SK-N-SH treated with all-trans-retinoic acid at 6 μM for 48 hours (cell line): ENCODE data around the gene SLC39A1.

Source experiments
- ATAC-seq: fragments of 200-7000 bp; cut with Tn5 transposase; 3 replicates; pipeline ENCODE4 v1.9.1; 2020; ENCODE audit warnings: mild to moderate bottlenecking, moderate library complexity
- ARNTL ChIP-seq: fragments of 450-650 bp; formaldehyde crosslinking; IDR thresholded peaks from 2 replicates; pipeline ENCODE4 v1.5.0; 2020; ENCODE audit warnings: low read depth, mild to moderate bottlenecking, moderate library complexity, borderline replicate concordance
- BACH2 ChIP-seq: fragments of 250-450 bp; sonication (Bioruptor Pico); IDR thresholded peaks from 2 replicates; pipeline ENCODE4 v1.9.0; 2021; ENCODE audit warnings: mild to moderate bottlenecking, borderline replicate concordance
- CREB5 ChIP-seq: fragments of 250-450 bp; sonication (Bioruptor Pico); IDR thresholded peaks from 2 replicates; pipeline ENCODE4 v1.5.1; 2020; ENCODE audit warnings: low read depth, mild to moderate bottlenecking, moderate library complexity
- CSDC2 ChIP-seq: fragments of 250-450 bp; sonication (Bioruptor Pico); IDR thresholded peaks from 2 replicates; pipeline ENCODE4 v1.5.0; 2020; ENCODE audit warnings: mild to moderate bottlenecking, moderate library complexity
- CSRNP3 ChIP-seq: fragments of 250-450 bp; sonication (Bioruptor Pico); IDR thresholded peaks from 2 replicates; pipeline ENCODE4 v1.5.1; 2021; ENCODE audit warnings: mild to moderate bottlenecking, moderate library complexity
- ESRRG ChIP-seq: fragments of 250-450 bp; sonication (Bioruptor Pico); IDR thresholded peaks from 2 replicates; pipeline ENCODE4 v1.6.1; 2021; ENCODE audit warnings: mild to moderate bottlenecking
- GLIS3 ChIP-seq: fragments of 250-450 bp; sonication (Bioruptor Pico); IDR thresholded peaks from 2 replicates; pipeline ENCODE4 v1.5.0; 2020; ENCODE audit warnings: mild to moderate bottlenecking, moderate library complexity
- ISL1 ChIP-seq: fragments of 250-450 bp; sonication (Bioruptor Pico); IDR thresholded peaks from 2 replicates; pipeline ENCODE4 v2.1.2; 2022; ENCODE audit warnings: mild to moderate bottlenecking, moderate library complexity
- PATZ1 ChIP-seq: fragments of 250-450 bp; sonication (Bioruptor Pico); IDR thresholded peaks from 2 replicates; pipeline ENCODE4 v1.8.0; 2020; ENCODE audit warnings: mild to moderate bottlenecking, moderate library complexity, borderline replicate concordance
- POU6F1 ChIP-seq: fragments of 250-450 bp; sonication (Bioruptor Pico); IDR thresholded peaks from 2 replicates; pipeline ENCODE4 v1.8.0; 2021; ENCODE audit warnings: low read depth, mild to moderate bottlenecking, moderate library complexity, borderline replicate concordance
- PPARA ChIP-seq: fragments of 250-450 bp; sonication (Bioruptor Pico); IDR thresholded peaks from 2 replicates; pipeline ENCODE4 v1.5.0; 2020; ENCODE audit warnings: mild to moderate bottlenecking, borderline replicate concordance
- RARB ChIP-seq: fragments of 250-450 bp; sonication (Bioruptor Pico); IDR thresholded peaks from 2 replicates; pipeline ENCODE4 v1.8.0; 2021; ENCODE audit warnings: mild to moderate bottlenecking, moderate library complexity
- SNAI2 ChIP-seq: fragments of 250-450 bp; sonication (Bioruptor Pico); IDR thresholded peaks from 2 replicates; pipeline ENCODE4 v1.5.0; 2020; ENCODE audit warnings: mild to moderate bottlenecking, moderate library complexity
- TCF4 ChIP-seq: fragments of 250-450 bp; sonication (Bioruptor Pico); IDR thresholded peaks from 2 replicates; pipeline ENCODE4 v1.8.0; 2021; ENCODE audit warnings: mild to moderate bottlenecking, moderate library complexity, borderline replicate concordance
- TOX ChIP-seq: fragments of 250-450 bp; sonication (Bioruptor Pico); IDR thresholded peaks from 2 replicates; pipeline ENCODE4 v1.8.0; 2021; ENCODE audit warnings: mild to moderate bottlenecking, moderate library complexity, borderline replicate concordance
- TSHZ2 ChIP-seq: fragments of 250-450 bp; sonication (Bioruptor Pico); IDR thresholded peaks from 2 replicates; pipeline ENCODE4 v1.5.0; 2020; ENCODE audit warnings: mild to moderate bottlenecking, moderate library complexity
- ZC3H10 ChIP-seq: fragments of 250-450 bp; sonication (Bioruptor Pico); IDR thresholded peaks from 2 replicates; pipeline ENCODE4 v1.5.1; 2021; ENCODE audit warnings: mild to moderate bottlenecking, moderate library complexity
- ZFP3 ChIP-seq: fragments of 250-450 bp; sonication (Bioruptor Pico); IDR thresholded peaks from 2 replicates; pipeline ENCODE4 v1.5.0; 2020; ENCODE audit warnings: mild to moderate bottlenecking, moderate library complexity
- ZFP30 ChIP-seq: fragments of 450-650 bp; formaldehyde crosslinking; IDR thresholded peaks from 2 replicates; pipeline ENCODE4 v1.5.0; 2022; ENCODE audit warnings: mild to moderate bottlenecking, moderate library complexity
- ZNF565 ChIP-seq: fragments of 450-650 bp; formaldehyde crosslinking; conservative IDR thresholded peaks from 2 replicates; pipeline ENCODE4 v1.5.0; 2020; ENCODE audit warnings: low read depth, mild to moderate bottlenecking, moderate library complexity
- ZNF70 ChIP-seq: fragments of 450-650 bp; formaldehyde crosslinking; IDR thresholded peaks from 2 replicates; pipeline ENCODE4 v1.5.0; 2020; ENCODE audit warnings: mild to moderate bottlenecking, moderate library complexity
- ZNF8 ChIP-seq: fragments of 450-650 bp; formaldehyde crosslinking; IDR thresholded peaks from 2 replicates; pipeline ENCODE4 v1.5.0; 2020; ENCODE audit warnings: mild to moderate bottlenecking, moderate library complexity

Gene SLC39A1

GRCh38 chr1:153945131-153945794 lies 18.1 kb downstream of the SLC39A1 start (continued):
- no peak for TF ChIP-seq CSRNP3

- no peak for ATAC-seq
- no peak for TF ChIP-seq POU6F1 (CRISPR knock-in tag)
- no peak for TF ChIP-seq SNAI2 (CRISPR knock-in tag)
- no peak for TF ChIP-seq TSHZ2 (CRISPR knock-in tag)
- TF ChIP-seq CREB5 (CRISPR knock-in tag), result no peak
- TF ChIP-seq ISL1 (CRISPR knock-in tag), result no peak
- no peak for TF ChIP-seq ESRRG (CRISPR knock-in tag)
- no peak for TF ChIP-seq GLIS3 (CRISPR knock-in tag)
- no peak for TF ChIP-seq PATZ1 (CRISPR knock-in tag)
- TF ChIP-seq ZNF70 (CRISPR knock-in tag), result no peak
- no peak for TF ChIP-seq ZNF565 (CRISPR knock-in tag)
- no peak for TF ChIP-seq ZNF8 (CRISPR knock-in tag)
- no peak for TF ChIP-seq TOX (CRISPR knock-in tag)
- TF ChIP-seq TCF4, result no peak
- TF ChIP-seq RARB (CRISPR knock-in tag), result no peak
- no peak for TF ChIP-seq BACH2 (CRISPR knock-in tag)
- no peak for TF ChIP-seq ARNTL (CRISPR knock-in tag)
- TF ChIP-seq PPARA, result no peak
- no peak for TF ChIP-seq ZC3H10
These were observed 18.6 kb downstream of the SLC39A1 start for GRCh38 chr1:153944827-153945117.

- TF ChIP-seq ESRRG (CRISPR knock-in tag), result no peak
- no peak for TF ChIP-seq ZNF8 (CRISPR knock-in tag)
- TF ChIP-seq ZNF70 (CRISPR knock-in tag), result no peak
- no peak for TF ChIP-seq PATZ1 (CRISPR knock-in tag)
- TF ChIP-seq CSRNP3, result no peak
- TF ChIP-seq TCF4, result no peak
- TF ChIP-seq ZFP3 (CRISPR knock-in tag), result no peak
- TF ChIP-seq CSDC2 (CRISPR knock-in tag), result no peak
- TF ChIP-seq ZNF565 (CRISPR knock-in tag), result no peak
- TF ChIP-seq ZFP30 (CRISPR knock-in tag), result no peak
- TF ChIP-seq ISL1 (CRISPR knock-in tag), result no peak
- no peak for TF ChIP-seq ZC3H10
- TF ChIP-seq GLIS3 (CRISPR knock-in tag), result no peak
- no peak for TF ChIP-seq POU6F1 (CRISPR knock-in tag)
- no peak for ATAC-seq
These were observed 19.1 kb downstream of the SLC39A1 start for GRCh38 chr1:153944005-153944826.
